ENCODE results near the gene CHTOP. TPM values are rescaled to one million over a fixed set of nuclear protein-coding genes. Genes with fewer than 3 reads are reported as not detected.
A peak's percentile ranks its signal among the peaks of the same experiment; 100 is the strongest.
"Not testable (repeated sequence)": the region's sequence is repeated elsewhere in the genome, so short reads cannot be mapped to it uniquely, and the experiment has no call there.

CHTOP gene
- total RNA-seq, 1 donor from 2014 or later, result 72.1 TPM

DNA sequence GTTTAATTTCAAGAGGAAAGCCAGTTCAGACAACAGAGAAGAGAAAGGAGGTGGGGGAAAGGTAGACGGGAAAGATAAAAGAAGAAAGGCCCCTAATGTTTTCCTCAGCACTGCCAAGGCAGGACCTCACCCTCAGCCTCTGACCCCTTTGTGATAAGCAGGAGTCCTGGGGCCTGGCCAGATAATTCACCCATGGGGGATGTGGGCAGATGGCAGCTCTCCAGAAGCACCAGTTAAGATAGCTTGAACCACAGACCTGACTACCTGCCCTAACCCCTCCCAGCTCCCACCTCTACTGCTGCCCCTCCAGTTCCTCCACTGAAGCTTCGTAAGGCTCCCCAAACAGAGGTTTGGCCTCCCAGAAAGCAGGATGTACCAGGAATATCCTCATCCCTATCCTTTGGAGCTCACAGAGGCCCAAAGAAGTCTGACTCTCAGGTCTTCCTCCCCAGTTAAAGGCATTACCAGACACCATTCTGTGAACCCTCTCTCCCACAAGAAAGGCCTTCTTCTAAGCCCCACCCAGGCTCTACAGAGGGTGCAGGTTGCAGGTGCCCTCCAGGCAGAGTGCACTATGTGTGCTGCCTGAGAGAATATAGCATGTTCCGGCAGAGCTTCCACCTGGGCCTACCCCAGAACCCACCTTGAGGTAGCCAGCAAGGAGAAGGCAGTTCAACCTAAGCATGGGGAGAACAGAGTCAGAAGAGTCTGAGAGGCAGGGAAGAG is 15.4 kb downstream of the CHTOP start:
- no peak for DNase-seq (ENCODE audit: missing footprints)
- ATAC-seq, result no peak
- intact Hi-C loops (cut with DNase I), result no loop called here

DNA sequence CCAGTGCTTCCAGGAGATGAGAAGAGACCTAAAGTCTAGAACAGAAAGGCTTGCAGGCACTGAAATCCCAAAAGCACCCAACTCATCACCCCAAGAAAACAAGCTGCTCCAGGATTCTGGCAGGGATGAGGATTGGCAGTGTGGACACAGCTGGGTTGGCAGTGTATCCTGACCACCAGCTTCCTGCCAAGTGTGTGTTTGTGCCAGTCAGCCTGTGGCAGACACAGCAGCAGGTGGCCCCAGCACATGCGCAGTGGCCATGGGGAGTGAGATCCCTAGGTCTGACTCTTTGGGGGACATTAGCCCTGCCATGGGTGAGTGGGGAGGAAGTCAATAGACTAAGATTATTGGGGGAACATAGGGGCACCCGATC is 16.0 kb downstream of the CHTOP start:
- intact Hi-C loops (cut with DNase I), result loop anchor here (10.0 kb wide), 1 partner anchor 135 kb away; no protein-coding TSS in a partner anchor
- ATAC-seq, result peak; percentile 71
- DNase-seq (ENCODE audit: missing footprints), result no peak

DNA sequence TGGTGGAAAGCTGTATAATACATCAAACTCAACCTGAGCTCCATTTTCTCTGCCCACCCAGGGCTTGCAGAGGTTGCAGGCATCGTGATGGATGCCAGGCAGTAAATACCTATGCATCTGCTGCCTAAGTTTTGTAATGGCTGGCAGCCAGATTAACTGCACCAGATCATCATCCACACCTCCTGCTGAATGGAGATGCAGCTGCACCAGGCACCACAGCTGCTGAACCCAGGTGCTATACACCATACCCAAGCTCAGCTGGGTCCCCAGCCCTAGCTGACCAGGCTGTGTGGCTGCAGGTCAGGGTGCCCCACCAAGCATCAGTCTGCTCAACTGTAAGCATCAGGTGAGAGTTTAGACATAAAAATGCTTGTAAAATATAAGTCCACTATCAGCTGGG is 17.9 kb downstream of the CHTOP start:
- intact Hi-C loops (cut with DNase I), result loop anchor here (10.0 kb wide), 1 partner anchor 137 kb away; no protein-coding TSS in a partner anchor
- no peak for DNase-seq (ENCODE audit: missing footprints)

DNA sequence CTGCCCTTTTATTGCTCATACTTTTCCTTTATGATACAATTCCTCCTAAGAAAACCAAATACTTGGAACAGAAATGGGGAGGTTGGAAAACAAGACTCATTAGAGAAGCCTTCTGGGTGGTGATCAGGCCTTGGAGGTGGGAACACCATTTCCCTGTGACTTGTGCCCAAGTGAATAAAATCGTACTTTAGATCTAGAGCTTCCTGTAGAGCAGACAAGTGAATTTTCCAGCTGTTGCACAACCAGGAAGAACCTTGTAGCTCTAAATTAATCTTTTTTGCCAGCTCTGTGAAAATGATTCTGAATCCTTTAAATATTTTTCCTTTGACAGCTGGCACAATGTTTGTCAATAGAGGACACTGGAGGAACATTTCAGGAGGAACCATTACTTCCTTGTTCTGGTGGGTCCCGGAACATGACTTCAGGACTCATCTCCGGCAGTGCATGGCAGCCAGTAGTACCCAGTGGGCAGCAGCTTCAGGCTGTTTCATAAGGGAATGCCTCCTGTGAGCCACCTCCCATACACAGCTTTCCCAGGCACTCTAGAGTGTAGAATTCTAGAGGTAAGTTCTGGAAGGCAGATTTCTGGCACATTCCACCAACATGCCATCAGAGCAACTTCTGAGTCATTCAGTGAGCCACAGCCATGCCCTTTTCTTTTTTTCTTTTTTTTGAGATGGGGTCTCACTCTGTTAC is 19.1 kb downstream of the CHTOP start:
- DNase-seq (ENCODE audit: missing footprints) (no peak), ATAC-seq (peak; percentile 47)
- intact Hi-C loops (cut with DNase I), result loop anchor here (10.0 kb wide), 1 partner anchor 138 kb away; no protein-coding TSS in a partner anchor

More for the DNA sequence above, 17.9 kb downstream of the CHTOP start:
- ATAC-seq, result no peak

DNA sequence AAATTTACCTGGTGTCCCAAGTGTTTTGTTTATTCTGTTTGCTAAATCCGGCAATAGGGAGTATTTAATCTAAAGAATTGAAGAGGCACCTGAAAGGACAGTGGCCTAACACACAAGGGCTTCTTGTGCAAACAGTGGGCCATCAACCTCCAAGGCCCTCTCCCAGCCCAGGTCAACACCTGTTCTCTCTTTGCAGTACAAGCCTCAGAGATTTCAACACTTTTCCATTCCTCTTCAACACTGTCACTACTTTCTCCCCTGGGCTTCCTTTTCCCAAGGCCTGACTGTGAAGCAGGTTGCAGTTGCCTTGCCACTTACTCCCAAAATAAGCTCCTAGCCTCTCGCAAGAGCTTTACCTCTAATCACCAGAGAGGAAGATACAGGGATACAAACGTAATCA is 21.5 kb downstream of the CHTOP start:
- intact Hi-C loops (cut with DNase I), result loop anchor here (5.0 to 10.0 kb wide), 2 partner anchors 83 to 141 kb away; no protein-coding TSS in a partner anchor
- DNase-seq (ENCODE audit: missing footprints), result no peak
- no peak for ATAC-seq

DNA sequence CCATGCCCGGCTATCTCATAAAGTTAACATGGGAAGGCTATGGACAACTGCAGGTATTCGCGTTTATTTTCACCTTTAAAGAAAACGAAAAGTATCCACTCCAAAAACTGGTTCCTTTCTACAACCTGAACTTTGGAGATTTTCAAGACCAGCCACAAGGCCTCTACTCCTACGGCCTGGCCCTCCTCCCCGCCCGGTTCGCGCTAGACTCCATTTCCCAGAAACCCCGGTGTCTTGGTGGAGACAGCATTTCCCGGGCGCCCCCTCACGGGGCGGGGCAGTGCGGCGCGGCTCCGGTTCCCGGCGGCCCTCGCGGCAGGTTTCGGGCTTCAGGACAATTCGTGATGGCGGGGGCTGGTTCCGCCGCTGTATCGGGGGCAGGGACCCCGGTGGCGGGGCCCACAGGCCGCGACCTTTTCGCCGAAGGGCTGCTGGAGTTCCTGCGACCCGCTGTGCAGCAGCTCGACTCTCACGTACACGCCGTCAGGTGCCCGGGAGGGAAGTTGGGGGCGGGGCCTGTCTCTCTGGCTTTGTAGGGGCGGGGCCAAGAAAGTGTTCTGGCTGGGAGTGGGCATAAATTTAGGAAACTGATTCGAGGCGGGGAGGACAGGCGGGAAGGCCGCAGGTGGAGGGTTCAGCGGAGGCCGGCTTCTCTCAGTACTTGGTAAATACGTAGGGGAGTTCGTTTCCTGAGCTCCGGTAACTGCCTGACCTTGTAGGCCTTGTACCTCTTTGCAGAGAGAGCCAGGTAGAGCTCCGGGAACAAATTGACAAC is 24.7 kb downstream of the CHTOP start, which contains the start of gene SNAPIN:
SNAPIN (plus strand) TSS at position 304 of the 775 bp plus-strand sequence; CDS start at position 345, 41 bp downstream.
- intact Hi-C loops (cut with DNase I), result loop anchor here (5.0 to 10.0 kb wide), 2 partner anchors 86 to 144 kb away; no protein-coding TSS in a partner anchor
- peak; percentile 95 for DNase-seq (ENCODE audit: missing footprints)
- peak; percentile 99 for ATAC-seq

DNA sequence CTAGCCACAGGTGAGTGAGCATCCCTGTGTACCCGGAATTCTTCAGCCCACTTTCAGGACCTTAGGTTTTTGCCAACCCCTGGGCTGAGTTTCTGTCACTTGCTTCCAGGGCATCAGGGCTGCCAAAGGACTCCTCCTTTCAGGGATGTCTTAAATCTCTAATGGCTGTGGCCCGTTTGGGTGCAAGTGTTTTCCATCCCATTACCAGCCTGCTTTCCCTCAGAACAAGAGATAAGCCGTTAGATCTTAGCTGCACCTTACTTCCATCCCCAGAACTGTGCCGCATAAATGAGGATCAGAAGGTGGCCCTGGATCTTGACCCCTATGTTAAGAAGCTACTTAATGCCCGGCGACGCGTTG is 25.3 kb downstream of the CHTOP start:
- intact Hi-C loops (cut with DNase I), result loop anchor here (5.0 to 10.0 kb wide), 2 partner anchors 87 to 144 kb away; no protein-coding TSS in a partner anchor
- DNase-seq (ENCODE audit: missing footprints) (no peak), ATAC-seq (no peak)

DNA sequence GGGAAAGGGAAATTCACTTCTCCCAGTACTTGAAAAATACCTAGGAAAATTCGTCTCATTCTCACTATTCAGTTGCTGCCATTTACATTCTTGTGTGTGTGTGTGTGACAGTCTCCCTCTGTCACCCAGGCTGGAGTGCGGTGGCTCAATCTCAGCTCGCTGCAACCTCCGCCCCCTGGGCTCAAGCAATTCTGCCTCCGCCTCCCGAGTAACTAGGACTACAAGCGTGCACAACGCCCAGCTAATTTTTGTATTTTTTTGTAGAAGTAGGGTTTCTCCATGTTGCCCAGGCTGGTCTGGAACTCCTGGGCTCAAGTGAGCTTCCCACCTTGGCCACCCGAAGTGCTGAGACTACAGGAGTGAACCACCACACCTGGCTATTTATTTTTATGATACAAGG is 25.8 kb downstream of the CHTOP start:
- ATAC-seq (no peak), DNase-seq (ENCODE audit: missing footprints) (no peak)
- intact Hi-C loops (cut with DNase I), result loop anchor here (5.0 to 10.0 kb wide), 2 partner anchors 87 to 145 kb away; no protein-coding TSS in a partner anchor

DNA sequence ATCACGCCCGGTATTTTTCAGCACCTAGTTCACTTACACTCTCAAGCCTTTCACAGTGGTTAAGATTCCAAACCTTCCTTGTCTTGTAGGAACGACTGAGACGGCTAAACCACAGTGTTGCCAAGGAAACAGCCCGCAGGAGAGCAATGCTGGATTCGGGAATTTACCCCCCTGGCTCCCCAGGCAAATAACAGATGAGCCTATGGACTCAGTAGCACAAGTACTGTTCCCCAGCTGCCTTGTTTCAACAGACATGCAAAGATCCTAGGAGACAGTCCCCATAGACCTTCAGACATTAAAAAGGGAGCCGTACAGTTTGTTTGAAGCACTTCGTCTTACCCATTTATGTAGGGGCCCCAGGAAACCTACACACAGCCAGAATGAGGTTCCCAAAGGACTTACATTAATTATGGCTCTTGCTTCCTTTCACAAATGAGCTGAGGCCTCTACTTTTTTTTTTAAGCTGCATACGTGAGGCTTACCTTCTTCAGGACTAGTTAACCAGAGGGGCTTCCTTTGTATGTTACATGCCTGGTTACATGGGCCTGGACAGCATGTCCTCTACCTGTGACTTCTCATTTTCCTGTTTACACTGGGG is 27.3 kb downstream of the CHTOP start:
- no peak for DNase-seq (ENCODE audit: missing footprints)
- intact Hi-C loops (cut with DNase I), result no loop called here
- ATAC-seq, result no peak

DNA sequence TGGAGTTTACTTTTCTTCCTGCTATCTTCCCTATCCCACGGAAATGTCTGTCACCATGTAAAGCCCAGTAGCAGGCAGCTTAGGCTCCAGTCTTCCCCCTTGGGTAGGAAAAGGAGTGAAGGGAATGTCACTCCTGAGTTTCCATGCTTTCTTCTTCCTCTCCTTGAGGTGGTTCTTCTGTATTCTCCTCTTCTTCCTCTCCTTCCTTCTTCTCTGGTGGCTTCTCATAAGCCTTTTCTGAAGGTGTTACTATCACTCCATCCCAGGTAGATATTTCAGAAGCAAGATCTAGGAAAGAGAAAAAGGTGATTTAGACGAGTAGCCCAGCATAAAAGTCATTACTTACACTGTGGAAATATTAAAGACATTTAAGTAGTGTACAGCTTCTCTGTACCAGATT is 28.4 kb downstream of the CHTOP start:
- intact Hi-C loops (cut with DNase I), result no loop called here
- DNase-seq (ENCODE audit: missing footprints) (no peak), ATAC-seq (no peak)

DNA sequence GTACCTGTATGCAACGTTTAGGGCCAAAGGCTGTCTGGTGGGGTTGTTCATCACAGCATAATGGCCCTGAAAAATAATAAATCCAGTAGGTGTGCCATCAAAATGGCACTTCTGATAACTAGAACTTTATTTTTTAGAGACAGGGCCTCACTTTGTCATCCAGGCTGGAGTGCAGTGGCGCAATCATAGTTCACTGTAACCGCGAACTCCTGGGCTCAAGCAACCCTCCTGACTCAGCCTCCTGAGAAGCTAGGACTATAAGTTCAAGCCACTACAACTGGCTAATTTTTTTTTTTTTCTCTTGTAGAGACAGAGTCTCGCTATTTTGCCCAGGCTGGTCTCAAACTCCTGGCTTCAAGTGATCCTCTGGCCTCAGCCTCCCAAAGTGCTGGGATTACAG is 29.3 kb downstream of the CHTOP start:
- DNase-seq (ENCODE audit: missing footprints) (no peak), ATAC-seq (no peak)
- intact Hi-C loops (cut with DNase I), result no loop called here

DNA sequence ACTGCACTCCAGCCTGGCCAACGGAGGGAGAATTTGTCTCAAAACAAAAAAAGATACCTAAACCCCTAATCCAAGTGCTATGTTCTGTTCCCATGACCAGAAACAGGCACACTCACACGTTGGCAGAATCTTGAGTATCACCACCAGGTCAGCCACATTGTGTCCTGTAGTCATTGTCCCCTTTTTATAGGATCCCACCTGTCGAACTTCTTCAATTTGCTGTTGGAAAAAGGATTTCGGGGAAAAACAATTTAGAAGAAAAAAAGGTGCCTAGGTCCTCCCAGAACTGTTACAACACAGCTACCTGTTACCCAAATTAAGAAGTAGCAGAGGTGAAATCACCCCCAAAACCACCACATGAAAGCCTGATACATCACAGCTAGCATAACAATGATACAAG is 33.6 kb downstream of the CHTOP start:
- DNase-seq (ENCODE audit: missing footprints) (no peak), ATAC-seq (no peak)
- intact Hi-C loops (cut with DNase I), result no loop called here

DNA sequence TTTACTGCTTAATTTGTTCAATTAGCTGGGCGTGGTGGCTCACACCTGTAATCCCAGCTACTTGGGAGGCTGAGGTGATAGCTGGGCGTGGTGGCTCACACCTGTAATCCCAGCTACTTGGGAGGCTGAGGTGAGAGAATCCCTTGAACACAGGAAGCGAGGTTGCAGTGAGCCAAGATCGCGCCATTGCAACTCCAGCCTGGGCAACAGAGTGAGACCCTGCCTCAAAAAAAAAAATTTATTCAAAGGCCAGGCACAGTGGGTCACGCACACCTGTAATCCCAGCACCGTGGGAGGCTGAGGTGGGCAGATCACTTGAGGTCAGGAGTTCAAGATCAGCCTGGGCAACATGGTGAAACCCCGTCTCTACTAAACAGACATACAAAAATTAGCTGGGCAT is 34.8 kb downstream of the CHTOP start:
- intact Hi-C loops (cut with DNase I); ATAC-seq; DNase-seq (ENCODE audit: missing footprints): not testable (repeated sequence)

DNA sequence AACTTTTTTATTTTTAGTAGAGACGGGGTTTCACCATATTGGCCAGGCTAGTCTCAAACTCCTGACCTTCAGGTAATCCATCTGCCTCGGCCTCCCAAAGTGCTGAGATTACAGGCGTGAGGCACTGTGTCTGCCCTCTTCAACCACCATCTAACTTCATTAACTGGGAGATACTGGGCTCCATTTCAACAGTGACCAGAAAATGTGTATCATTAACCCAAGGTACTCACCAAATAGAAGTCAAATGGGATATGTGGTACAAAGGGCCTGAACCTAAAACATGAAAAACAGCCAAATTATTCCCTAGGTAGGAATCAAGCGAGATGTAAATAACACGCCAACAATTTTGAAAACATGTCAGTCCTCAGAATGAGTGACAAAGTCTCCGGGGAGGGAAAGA is 35.7 kb downstream of the CHTOP start:
- intact Hi-C loops (cut with DNase I), result loop anchor here (2.0 to 10.0 kb wide), 3 partner anchors 35 to 315 kb away; partner anchors contain the start of genes CHTOP and S100A9
- no peak for DNase-seq (ENCODE audit: missing footprints)
- no peak for ATAC-seq

DNA sequence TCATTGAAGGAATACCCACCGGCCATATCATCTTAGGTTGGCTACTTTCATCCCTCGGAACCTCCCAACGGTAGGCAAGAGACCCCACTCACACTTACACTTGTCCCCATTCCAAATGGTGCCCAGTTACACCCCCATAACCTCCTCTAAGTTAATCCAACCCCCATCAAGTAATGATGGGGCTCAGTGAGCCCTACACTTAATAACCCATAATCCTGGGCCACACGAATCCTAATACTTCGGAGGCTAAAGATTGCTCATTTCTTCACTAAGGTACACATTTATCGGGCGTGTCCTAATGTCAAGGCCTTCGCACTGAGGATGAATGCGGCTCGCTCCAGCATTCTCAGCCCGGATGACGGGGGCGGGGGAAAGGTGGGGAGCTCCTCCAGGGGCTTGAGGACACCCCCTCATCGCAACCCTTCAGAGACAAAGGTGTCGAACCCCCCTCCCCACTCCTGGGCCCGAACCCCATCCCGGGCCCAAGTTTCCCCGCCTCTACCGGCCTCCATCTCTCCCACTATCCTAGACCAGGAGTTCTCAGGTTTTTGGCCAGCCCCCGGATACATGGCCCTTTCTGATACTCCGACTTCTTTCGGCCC is 36.5 kb downstream of the CHTOP start:
- ATAC-seq (peak; percentile 18), DNase-seq (ENCODE audit: missing footprints) (no peak)
- intact Hi-C loops (cut with DNase I), result loop anchor here (2.0 to 10.0 kb wide), 3 partner anchors 36 to 316 kb away; partner anchors contain the start of genes CHTOP and S100A9

DNA sequence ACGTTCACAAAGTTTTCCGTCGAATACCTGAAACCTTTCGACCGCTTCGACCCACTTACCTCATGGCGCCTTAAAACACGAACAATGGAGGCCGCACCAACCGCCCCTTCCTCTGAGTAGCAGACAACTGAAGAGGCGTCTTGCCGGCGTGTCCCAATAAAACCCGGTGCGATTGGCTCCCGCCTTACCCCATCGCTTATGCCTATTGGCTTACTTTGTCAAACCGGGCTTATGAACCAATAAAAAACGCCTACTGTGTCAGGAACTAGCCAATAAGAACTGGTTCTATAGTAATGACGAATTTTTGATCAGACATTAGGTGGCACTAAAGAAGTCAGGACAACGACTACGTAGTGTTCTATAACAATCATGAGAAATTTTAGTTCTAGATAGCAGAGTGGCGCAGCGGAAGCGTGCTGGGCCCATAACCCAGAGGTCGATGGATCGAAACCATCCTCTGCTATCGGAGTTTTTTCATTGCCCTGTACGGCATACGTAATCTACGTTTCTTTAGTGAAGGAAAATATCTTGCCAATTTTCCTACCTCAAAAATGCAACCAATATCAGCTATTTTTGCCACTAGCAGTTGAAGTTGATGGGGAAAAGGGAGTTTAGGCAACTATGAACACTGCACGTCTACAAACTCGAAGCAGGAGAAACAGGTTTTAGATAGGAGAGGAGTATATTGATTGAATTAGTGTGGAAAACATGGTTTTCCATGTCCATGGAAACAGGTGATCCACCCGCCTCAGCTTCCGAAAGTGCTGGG is 37.2 kb downstream of the CHTOP start, which contains the start of gene ILF2:
ILF2 (minus strand) TSS at position 135 of the 769 bp plus-strand sequence; CDS start at position 64, 71 bp downstream.
- ATAC-seq, result peak; percentile 97
- DNase-seq (ENCODE audit: missing footprints), result peak; percentile 97
- intact Hi-C loops (cut with DNase I), result loop anchor here (2.0 to 10.0 kb wide), 3 partner anchors 36 to 316 kb away; partner anchors contain the start of genes CHTOP and S100A9
